Stimulated activated CD8-positive, alpha-beta memory T cell treated with anti-CD3 and anti-CD28 coated beads, Interleukin-4, amount 100 ng/mL, for 24 hours (primary cell): Measurements from ENCODE around the gene JRKL.

ENCODE experiments used
- DNase-seq: peaks from one replicate; pipeline ENCODE4 v3.0.0-alpha.2; 2020; ENCODE audit warnings: low read depth

The JRKL gene

DNA sequence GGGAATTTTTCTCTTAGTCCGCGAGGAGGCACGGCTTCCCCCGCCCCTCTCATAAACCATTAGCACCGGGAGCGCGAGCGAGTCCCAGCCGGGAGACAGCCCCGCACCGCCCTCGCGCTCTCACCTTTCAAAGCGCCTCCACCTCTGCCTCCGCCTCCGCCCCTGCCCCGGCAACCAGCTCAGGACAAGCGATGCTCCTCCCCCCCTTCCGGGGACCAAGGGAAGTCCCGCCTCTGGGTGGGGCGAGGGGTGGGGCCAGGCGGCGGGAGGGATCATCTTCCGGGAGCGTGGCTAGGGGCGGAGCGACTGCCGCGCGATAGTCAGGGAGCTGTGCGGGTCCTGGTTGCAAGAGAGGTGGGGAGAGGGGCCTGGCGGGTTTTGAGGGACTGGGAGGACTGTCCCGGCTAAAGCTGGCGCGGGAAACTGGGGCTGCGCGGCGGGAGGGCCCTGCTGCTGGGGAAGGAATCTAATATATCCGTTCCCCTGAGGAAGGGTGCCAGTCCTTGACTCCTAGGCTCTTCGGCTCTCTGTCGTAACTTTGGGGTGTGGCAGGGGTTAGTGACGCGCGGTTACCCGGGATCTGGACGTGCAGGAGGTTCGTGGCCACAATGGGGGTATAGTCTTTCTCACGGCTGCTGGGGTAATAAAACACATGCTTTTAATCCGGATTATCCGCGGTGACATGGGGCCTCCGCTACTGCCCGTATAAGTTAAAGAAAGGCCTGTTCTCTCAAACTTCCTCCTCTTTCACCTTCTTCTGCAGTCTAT is at the start of gene JRKL, which contains the start of gene CCDC82:
Gene JRKL, plus strand, starts transcription at position 294 of the 768 bp plus-strand sequence. CDS start 637 bp downstream, outside the sequence.
Gene CCDC82, minus strand, starts transcription at position 193 of the 768 bp plus-strand sequence. CDS start 5,165 bp downstream, outside the sequence.
- DNase-seq = peak; percentile 97

DNA sequence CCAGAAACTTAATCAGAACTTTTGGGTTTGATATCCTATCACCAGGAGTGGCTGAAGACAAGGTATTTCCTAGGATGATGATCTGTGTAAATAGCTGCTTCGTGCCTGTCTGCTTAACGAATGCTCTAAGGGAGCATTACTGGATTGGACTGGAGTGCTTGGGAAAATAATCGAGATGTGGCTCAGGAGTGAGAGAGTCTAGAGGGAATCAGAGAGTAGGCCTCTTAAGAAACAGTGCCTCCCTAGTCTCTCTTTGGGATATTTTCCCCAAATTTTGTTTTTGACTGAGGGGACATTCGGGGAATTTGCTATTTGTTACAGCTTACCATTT is 49.3 kb upstream of the JRKL start:
- no peak for DNase-seq

DNA sequence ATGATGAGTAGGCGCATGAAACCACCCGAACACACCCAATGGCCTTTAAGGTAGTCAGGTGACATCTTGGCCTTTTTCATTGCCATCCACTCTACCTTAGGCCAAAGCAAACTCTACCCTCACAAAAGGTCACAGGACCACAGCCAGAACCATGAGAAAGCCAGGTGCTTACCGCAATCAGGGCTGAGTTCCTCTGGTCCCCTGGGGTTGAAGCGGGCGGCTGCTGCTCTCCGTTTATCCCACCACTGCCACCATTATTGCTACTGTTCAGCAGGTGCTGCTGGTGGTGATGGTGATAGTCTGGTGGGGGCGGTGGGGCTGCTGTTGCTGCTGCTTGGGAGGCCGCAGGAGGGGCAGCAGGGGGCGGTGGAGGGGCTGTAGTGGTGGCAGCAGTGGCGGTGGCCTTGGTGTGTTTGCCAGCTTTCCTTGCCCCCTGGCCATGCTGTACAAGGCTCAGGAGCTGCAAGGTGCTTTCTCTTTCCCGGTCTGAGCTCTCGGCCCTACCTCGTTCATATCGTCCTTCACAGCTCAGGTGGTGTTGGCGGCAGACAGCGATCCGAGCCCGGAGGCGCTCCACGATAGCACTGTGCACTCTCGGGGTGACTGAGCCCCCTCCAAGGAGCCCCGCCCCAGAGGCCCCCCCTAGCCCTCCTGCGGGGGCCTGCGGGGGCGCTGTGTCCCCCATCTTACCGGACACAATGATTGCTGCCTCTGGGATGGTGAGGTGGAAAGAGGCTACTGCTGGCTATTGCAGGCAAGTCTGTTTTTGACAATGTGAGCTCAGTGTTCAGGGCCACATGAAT is 48.4 kb upstream of the JRKL start:
- DNase-seq = peak; percentile 45

DNA sequence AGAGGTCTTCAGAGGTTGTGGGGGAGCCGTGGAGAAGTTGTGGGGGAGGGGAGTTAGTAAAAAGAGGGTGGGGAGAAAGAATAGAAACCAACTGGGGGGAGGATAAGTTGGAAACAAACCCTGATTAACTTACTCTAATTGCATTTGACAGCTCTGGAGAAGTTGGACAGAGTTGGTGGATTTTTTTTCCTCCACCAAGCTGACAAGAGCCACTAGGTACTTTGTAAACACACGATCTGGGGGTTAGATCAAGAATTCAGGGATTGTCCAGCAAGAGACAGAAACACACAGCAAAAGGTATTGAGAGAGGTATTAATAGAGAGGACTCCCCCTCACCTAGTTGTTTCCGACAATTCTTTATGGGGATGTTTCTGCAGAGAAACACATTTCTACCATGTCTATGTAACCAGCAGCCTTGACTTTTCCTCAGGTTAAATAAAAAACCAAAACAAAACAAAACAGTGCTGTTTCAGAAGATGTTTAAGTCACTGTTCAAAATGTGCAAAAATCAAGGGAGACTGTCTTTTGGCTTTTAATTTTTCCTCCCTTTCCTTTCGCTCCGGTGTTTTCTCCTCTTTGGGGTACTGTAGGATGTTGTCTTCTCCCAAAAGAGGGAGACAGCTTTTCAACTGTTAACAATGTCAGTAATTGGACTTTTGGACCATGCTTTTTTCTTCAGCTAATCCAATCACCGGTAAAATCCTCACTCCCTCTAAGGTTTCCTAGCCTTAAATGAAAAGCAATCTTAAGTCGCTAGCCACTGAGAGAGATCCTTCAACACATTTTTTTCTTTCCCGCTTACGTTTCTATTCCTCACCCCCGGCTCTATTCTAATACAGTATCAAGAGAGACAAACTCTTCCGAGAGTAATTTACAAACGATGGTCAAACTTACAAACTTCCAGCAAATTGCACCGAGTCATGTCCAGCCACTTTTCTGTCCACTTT is 47.5 kb upstream of the JRKL start:
- no peak for DNase-seq

DNA sequence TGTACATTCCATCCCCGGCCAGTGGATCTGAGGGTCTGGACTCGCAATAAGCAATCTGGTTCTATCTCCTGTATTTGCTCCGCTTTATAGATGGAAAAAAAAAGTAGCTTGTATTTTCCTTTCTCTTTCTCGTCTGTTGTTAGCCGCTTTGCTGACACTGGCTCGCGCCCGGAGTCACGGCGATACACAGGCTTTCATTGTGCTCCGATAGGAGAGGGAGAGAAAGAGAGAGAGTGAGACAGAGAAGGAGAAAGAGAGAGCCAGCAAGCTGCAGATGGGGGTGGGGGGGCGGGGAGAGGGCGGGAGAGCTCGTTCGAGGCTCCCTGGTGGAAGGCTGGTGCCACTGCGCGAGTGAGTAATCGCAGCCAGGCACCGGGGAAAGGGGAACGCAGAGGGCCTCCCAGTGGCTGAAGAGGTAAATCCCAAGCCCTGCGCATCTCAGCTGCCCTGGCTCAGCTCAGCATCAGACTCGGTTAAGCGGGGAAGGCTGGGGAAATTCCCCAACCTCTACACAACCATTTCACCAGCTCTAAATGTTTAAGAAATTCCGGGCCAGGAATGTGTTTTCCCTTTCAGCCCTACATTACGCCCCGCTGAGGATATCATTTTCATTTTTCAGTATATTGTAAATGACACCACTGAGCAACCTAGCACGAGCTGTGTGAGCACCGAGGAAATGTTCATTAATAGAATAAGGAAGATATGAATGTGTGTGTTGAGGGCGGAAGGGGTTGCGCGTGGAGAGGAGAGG is 46.7 kb upstream of the JRKL start, which contains the start of gene MAML2:
Gene MAML2, minus strand, starts transcription at position 235 of the 751 bp plus-strand sequence. CDS start 1,300 bp downstream, outside the sequence.
- DNase-seq = peak; percentile 83

DNA sequence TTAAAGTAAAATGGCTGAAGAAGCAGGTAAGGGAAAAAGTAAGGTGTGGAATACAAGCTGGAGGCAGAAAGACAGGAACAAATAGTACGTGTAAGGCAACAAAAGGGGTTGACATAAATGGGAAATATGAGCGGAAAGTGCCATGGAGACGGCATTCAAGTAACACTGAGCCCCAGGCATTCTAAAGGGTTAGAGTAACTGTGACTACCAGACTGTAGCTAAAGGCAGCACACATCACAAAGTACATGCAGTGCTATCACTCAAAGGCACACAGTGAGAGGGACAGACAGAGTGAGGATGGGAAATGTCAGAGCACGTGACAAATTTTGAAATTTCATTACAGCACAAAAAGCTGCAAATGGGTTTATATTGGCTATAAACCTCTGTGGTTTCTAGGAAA is 33.0 kb upstream of the JRKL start:
- DNase-seq = no peak

DNA sequence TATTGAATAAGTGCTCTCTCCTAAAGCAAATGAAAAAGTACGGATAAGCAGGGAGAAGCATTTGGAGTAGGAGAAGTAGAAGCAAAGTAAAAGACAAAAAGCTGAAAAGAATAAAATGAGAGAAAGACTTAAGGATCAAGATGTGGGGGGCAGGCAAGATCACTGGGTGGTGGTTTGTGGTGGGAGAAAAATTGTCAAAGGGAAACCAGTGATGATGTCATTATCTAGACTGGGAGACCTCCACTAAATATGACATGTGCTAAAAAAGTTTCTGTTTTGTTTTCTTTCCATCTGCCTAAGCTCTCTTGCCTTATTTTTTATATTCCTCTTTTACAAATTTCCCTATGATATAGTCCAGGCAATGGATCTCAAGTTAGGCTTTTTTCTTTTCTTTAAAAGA is 32.0 kb upstream of the JRKL start:
- DNase-seq = no peak

DNA sequence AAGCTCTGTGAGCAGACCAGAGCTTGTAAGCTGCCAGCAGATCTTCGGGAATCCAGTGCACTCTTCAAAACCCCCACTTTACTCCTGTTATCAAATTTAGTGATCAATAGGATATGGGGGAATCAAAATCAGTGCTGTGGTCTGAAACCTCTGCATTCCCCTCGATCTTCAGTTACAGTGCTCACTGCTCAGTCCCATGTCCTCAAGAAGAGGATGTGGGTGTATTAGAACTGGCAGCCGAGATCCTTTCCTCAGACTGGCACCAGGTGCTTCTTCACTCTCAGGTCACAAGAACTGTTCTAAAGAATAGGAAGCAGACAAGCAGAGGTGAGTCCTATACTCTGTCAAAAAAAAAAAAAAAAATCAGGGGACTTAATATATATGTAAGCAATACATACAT is 31.5 kb upstream of the JRKL start:
- DNase-seq = no peak

DNA sequence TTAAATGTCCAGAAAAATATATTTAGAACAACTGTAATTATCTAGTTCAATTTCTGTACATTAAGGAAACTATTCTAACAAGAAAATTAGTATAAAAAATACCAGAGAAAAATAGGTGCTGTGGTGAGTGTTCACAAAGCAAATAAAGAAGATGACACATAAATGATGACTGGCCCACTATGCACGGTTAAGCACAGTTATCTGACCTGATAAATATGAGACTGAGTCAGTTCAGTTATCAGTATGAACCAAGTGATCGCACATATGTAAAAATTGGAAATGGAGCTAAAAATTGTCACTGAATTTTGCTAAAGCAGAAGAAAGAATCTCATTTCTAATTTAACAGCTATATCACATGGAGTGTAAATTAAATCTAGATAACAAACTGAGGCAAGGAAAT is 28.0 kb upstream of the JRKL start:
- DNase-seq = no peak

DNA sequence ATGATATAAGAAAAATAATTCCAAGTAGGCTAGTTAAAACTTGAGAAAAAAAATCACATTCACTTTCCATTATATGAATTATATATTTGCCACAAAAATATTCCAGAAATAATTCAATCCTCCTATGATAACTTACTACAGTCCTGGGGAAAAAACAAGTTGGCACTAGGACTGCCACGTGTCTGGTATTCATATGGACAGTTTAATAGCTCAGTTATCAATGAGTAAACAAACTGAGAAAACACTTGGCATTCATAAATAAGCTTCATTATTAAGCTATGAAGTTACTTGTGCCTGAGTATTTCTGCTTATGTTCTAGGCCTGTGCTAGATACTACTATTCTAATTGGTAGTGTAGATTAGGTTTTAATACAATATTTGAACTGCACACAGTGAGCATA is 24.3 kb upstream of the JRKL start:
- no peak for DNase-seq

DNA sequence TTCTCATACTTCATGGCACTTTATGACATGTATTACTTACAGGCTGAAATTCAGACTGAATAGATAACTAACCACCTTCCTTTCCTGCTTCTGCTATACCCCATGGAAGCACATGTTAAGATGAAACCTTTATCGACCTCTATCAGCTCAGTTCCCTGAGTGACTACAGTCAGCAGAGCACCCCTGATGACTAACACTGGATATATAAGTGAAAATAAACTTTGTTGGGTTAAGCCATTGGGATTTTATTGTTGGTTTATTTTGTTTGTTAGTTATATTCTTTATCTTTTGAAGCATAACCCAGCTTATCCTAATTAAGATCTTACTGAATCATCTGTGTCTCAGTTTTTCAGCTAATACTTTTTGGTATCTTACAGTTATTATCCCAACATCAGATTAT is 23.8 kb upstream of the JRKL start:
- DNase-seq = no peak

DNA sequence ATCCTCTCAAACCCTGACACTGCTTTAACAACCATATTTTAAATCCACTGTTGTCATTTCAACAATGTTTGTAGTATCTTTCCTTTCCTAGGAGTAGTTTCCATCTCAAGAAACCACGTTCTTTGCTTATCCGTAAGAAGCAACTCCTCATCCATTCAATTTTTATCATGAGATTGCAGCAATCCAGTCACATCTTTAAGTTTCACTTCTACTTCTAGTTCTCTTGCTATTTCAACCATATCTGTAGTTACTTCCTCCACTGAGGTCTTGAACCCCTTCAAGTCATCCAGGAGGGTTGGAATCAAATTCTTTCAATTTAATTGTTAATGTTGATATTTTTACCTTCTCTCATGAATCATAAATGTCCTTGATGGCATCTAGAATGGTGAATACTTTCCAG is 22.5 kb upstream of the JRKL start:
- DNase-seq = no peak

DNA sequence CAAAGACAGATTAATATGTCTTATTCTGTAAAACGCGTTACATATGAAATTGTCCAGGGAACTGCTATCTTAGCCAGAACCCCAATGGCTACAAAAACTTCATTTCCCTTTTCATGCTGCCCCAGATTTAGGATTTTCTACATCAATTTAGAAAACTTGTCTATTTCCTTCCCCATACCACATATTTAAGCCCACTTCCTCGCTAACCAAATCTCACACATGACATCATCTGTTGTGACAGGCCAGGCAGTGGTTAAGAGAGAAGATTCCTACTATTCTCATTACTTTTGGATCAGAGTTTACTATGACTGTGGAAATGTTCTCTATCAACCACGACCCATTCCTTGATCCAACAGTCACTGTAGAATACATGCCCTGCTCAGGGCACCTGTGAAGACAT is 16.0 kb upstream of the JRKL start:
- no peak for DNase-seq

DNA sequence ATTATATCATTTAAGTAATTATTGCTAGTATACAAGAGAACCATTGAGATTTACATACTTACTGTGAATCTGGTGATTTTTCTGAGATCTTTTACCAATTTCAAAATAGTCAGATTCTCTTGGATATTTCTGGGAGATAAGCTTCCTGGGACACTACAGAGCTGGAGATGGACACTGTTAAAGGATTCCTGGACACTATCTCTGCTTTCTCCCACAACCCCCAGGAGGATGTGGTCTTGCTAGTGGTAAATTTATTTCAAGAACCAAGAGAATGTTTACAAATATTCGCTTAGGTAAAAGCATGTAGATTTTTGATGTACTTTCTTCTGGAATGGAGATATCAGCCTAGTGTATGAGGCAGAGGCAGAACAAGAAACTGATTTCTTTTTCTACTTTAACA is 13.0 kb upstream of the JRKL start:
- DNase-seq = no peak

DNA sequence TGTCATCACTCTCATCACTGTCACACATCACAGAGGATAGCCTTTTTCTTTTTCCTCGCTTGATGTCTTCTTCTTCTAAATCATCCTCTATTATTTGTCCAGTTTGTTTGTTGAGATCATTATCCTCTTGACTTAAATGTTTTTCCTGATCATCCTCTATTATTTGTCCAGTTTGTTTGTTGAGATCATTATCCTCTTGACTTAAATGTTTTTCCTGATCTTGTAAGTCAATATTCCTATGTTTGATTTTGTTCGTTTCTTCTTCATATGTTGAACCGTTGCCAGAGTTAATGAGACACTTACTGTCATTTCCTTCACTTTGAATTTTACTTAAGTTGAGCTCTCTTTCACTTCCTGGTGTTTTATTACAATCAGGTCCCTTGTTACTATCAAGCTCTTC is 5.7 kb upstream of the JRKL start:
- DNase-seq = no peak

DNA sequence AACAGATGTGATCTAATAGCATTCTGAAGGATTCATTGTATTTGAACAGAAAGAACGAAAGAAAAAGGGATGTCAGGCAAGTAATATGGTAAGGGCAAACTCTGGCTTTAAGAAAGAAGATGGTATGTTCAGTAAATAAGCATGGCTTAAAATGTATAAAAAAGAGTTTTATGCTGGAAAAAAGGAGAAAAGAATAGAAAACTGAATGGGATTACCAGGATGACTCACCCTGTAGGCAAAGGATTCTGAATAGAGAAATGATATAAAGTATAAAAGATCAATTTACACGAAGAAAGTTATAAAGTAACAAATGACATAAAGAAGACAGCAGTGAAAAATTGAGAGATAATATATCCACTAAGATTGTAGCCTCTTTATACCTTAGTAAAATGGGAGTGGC is 4.6 kb upstream of the JRKL start:
- DNase-seq = no peak

DNA sequence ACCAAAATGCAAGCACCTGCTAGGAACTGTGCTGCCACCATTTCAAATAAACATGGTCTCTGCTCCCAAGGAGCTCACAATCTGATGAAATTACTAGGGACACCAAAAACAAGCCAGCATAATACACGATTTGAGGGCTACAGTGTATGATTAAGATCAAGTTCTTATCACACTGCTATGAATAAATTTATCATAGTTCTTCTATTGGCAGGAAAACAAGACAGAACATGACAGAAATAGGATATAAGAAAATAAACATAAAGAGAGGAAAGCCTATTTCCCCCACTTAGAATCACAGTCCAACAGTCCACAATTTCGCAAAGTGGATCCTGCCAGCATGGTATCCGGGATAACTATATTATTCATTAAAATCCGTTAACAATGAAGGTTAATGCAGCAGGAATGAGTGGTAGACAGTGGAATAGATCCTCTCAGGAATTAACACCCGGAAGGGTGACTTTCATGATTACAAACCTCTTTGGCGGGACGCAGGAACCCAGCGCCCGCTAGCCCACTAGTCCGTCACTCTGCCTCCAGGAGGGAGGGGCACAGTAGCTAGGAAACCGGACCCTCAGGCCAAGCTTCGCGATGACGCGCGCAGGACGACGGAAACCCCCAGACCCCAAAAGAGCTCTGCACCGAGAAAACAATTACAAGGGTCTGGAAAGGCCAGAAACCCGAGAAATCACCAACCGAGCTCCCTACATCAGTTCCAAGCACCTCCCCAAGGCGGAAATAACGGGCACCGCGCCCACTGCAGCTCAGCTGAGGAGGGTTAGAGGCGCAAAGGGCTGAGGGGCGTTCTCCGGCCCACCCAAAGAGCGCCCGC is 708 bp upstream of the JRKL start:
- no peak for DNase-seq

DNA sequence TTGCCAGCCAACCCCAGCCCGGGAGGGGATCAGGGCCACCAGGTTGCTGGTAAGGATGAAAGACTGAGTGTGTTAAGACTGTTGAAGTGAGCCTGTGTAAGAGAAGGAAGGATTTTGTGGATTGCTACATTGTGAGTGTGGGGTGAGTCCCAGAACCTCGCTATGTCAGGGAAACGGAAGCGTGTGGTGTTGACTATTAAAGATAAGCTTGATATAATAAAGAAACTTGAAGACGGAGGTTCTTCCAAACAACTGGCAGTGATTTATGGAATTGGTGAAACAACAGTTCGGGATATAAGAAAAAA is 627 bp downstream of the JRKL start:
- DNase-seq = no peak

DNA sequence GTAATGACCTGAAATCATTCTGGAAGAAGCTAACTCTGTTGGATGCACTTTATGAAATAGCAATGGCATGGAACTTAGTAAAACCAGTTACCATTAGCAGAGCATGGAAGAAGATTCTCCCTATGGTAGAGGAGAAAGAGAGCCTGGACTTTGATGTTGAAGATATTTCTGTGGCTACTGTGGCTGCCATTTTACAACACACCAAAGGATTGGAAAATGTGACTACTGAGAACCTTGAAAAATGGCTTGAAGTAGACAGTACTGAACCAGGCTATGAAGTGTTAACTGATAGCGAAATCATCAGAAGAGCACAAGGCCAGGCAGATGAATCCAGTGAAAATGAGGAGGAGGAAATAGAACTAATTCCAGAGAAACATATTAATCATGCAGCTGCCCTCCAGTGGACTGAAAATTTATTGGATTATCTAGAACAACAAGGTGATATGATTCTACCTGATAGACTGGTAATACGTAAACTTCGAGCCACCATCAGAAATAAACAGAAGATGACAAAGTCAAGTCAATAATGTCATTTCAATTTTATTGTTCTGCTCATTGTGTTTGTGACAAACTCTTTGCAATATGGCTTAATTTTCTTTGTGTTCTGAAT is 2.0 kb downstream of the JRKL start:
- DNase-seq = no peak

DNA sequence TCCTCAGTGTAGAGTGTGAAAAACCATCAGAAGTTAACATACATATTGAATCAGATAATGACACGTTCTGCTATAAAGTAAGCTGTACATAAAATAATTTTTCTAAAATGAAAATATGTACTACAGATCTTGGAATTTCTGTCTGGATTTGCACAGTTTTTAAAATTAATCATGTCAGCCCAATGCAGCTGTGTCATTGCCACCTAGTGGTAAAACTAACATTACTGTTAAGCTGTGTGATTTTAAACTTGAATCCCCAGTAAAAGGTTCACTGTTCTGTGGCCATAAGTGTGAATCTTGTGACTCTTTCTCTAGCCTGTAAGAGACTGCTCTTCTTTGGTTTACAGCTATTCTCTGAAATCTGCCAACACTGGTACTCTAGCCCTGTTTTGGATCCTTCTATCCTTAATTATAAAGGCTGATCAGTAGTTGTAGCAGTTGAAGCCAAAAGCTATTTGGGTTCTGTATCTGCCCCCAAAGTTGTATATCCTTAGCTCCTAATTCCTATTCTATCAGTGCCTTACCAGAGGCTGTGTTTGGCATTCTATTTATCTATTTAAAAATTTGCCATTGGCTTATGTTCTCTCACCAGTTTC is 4.0 kb downstream of the JRKL start:
- DNase-seq = no peak
